Osteoblast (primary cell): ENCODE measurements around the gene SLC4A3. TPM values are rescaled to one million over a fixed set of nuclear protein-coding genes. Genes with fewer than 3 reads are reported as not detected.

Experiments used
- DNase-seq: peaks from one replicate; pipeline ENCODE4 v3.0.0; 2011; ENCODE audit warnings: low spot score, mixed read lengths; ENCODE audit not compliant: insufficient read length; ENCODE audit errors: missing footprints
- H2AFZ ChIP-seq: 2 replicates; pipeline ENCODE4 v1.6.0; 2011; ENCODE audit warnings: mild to moderate bottlenecking, low read length
- H3K27ac ChIP-seq: 2 replicates; pipeline ENCODE4 v1.5.1; 2011; ENCODE audit warnings: mild to moderate bottlenecking, low read depth, low read length, moderate library complexity
- H3K27me3 ChIP-seq: 2 replicates; pipeline ENCODE4 v1.6.0; 2012; ENCODE audit warnings: mild to moderate bottlenecking, control low read depth, inconsistent platforms, low read length, moderate library complexity; ENCODE audit not compliant: insufficient read depth
- H3K36me3 ChIP-seq: 2 replicates; pipeline ENCODE4 v1.5.1; 2011; ENCODE audit warnings: mild to moderate bottlenecking, low read length, control low read depth, moderate library complexity; ENCODE audit not compliant: insufficient read depth
- H3K4me1 ChIP-seq: 2 replicates; pipeline ENCODE4 v1.5.1; 2011; ENCODE audit warnings: mild to moderate bottlenecking, low read length, control low read depth, moderate library complexity; ENCODE audit not compliant: insufficient read depth
- H3K4me2 ChIP-seq: 2 replicates; pipeline ENCODE4 v1.6.0; 2011; ENCODE audit warnings: mild to moderate bottlenecking, low read length; ENCODE audit not compliant: insufficient read depth
- H3K4me3 ChIP-seq: fragments of 200-600 bp; sonication (generic); 3 replicates; pipeline ENCODE4 v1.5.1; 2012; ENCODE audit warnings: mild to moderate bottlenecking, low read length, inconsistent platforms; ENCODE audit not compliant: insufficient read depth
- H3K79me2 ChIP-seq: 2 replicates; pipeline ENCODE4 v1.6.0; 2012; ENCODE audit warnings: mild to moderate bottlenecking, low read length, control low read depth, inconsistent platforms; ENCODE audit not compliant: insufficient read depth
- H3K9me3 ChIP-seq: 2 replicates; pipeline ENCODE4 v1.5.1; 2011; ENCODE audit warnings: low read depth, low read length, control low read depth
- H4K20me1 ChIP-seq: 2 replicates; pipeline ENCODE4 v1.6.0; 2012; ENCODE audit warnings: mild to moderate bottlenecking, low read length, control low read depth; ENCODE audit not compliant: insufficient read depth
- CTCF ChIP-seq: IDR thresholded peaks from 2 replicates; pipeline ENCODE4 v1.5.1; 2011; ENCODE audit warnings: mild to moderate bottlenecking, low read depth, low read length, moderate library complexity; ENCODE audit errors: extremely low read depth
- total RNA-seq: library from RNA; depleted of rRNA; stranded (reverse); fragments of >200 nt; gene quantifications from 2 replicates; pipeline ENCODE4 v1.2.3, GENCODE V29; 2012

The SLC4A3 gene
- total RNA-seq, 1 donor = 2.5 TPM

- Histone ChIP-seq H3K9me3 (no peaks in the 10 kb centered on the region), H3K27me3 (no peaks in the 10 kb centered on the region), H3K4me1 (peaks cover 6% of the 10 kb centered on the region), H2AFZ (no peak overlapping the region), H3K27ac (no peak overlapping the region), H3K4me2 (no peak overlapping the region), H3K36me3 (no peaks in the 10 kb centered on the region), H3K4me3 (no peak overlapping the region), H3K79me2 (no peaks in the 10 kb centered on the region), H4K20me1 (no peaks in the 10 kb centered on the region)
- TF ChIP-seq CTCF = no peak
- peak; percentile 63 for DNase-seq
These were observed 9.8 kb downstream of the SLC4A3 start for GRCh38 chr2:219636941-219637841.

DNA sequence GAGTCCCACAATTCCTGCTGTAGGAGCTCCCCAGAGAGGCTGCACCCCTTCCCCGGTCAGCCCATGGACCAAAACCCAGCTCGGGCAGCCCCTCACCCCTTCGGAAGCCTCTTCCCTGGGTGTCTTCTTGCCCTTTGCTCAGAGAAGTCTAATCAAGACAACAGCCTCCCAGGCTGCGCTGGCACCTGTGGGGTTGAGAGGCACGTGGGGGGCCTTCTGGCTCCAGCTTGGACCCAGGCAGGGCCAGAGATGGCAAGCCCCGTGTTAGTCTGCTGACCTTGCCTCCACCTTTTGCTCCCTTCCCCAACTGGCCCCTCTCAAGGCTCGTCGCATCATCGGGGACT is 10.4 kb downstream of the SLC4A3 start:
- Histone ChIP-seq H3K27me3 (no peaks in the 10 kb centered on the region), H3K4me2 (no peak overlapping the region), H3K4me3 (no peak overlapping the region), H2AFZ (no peak overlapping the region), H3K4me1 (peaks cover 8% of the 10 kb centered on the region), H3K27ac (no peak overlapping the region), H3K36me3 (no peaks in the 10 kb centered on the region), H3K9me3 (no peaks in the 10 kb centered on the region), H4K20me1 (no peaks in the 10 kb centered on the region), H3K79me2 (no peaks in the 10 kb centered on the region)
- TF ChIP-seq CTCF = no peak
- peak; percentile 85 for DNase-seq

- H3K9me3 ChIP-seq = no peaks in the 10 kb centered on the region
- no peak overlapping the region for H3K27ac ChIP-seq
- no peaks in the 10 kb centered on the region for H3K36me3 ChIP-seq
- H3K4me1 ChIP-seq = peaks cover 8% of the 10 kb centered on the region
- H3K4me2 ChIP-seq = no peak overlapping the region
- H3K79me2 ChIP-seq = no peaks in the 10 kb centered on the region
- H3K4me3 ChIP-seq = no peak overlapping the region
- peak; percentile 14 for TF ChIP-seq CTCF
- no peaks in the 10 kb centered on the region for H4K20me1 ChIP-seq
- no peak overlapping the region for H2AFZ ChIP-seq
- DNase-seq = peak; percentile 81
- H3K27me3 ChIP-seq = no peaks in the 10 kb centered on the region
These were observed 11.0 kb downstream of the SLC4A3 start for GRCh38 chr2:219638217-219638947.
